ENCODE data around the gene AGFG2.
"Not testable (repeated sequence)": the region's sequence is repeated elsewhere in the genome, so short reads cannot be mapped to it uniquely, and the experiment has no call there.

The AGFG2 gene

GRCh38 chr7:100546926-100547800 is 8.2 kb downstream of the AGFG2 start:
- H3K4me3 ChIP-seq (ENCODE audit: low read depth in 1 of 2, low read length in 1 of 2): no peak overlapping the region

GRCh38 chr7:100547872-100548271 is 8.9 kb downstream of the AGFG2 start:
- H3K27ac ChIP-seq: no peak overlapping the region
- no peaks in the 10 kb centered on the region for H3K27me3 ChIP-seq
- H3K4me3 ChIP-seq (ENCODE audit: low read depth in 1 of 2, low read length in 1 of 2): no peak overlapping the region
- no peaks in the 10 kb centered on the region for H3K9me3 ChIP-seq
- H3K36me3 ChIP-seq: no peaks in the 10 kb centered on the region
- TF ChIP-seq CTCF (IDR thresholded peaks at IDR 0.05): no peak
- H3K4me1 ChIP-seq (ENCODE audit: control insufficient read depth in 1 of 2, insufficient read depth in 1 of 2, low read depth in 1 of 2, low read length in 1 of 2): peaks cover 11% of the 10 kb centered on the region in 2 experiments

More at GRCh38 chr7:100546926-100547800, 8.2 kb downstream of the AGFG2 start:
- TF ChIP-seq CTCF (IDR thresholded peaks at IDR 0.05): no peak
- Histone ChIP-seq H3K9me3 (no peaks in the 10 kb centered on the region), H3K27ac (no peak overlapping the region), H3K36me3 (no peaks in the 10 kb centered on the region), H3K4me1 (ENCODE audit: control insufficient read depth in 1 of 2, insufficient read depth in 1 of 2, low read depth in 1 of 2, low read length in 1 of 2) (peaks cover 11% of the 10 kb centered on the region in 2 experiments), H3K27me3 (no peaks in the 10 kb centered on the region)

GRCh38 chr7:100548446-100548845 is 9.4 kb downstream of the AGFG2 start:
- H3K27me3 ChIP-seq; H3K27ac ChIP-seq; H3K4me3 ChIP-seq (ENCODE audit: low read depth in 1 of 2, low read length in 1 of 2); H3K9me3 ChIP-seq; H3K36me3 ChIP-seq: not testable (repeated sequence)
- H3K4me1 ChIP-seq (ENCODE audit: control insufficient read depth in 1 of 2, insufficient read depth in 1 of 2, low read depth in 1 of 2, low read length in 1 of 2): peaks cover 11% of the 10 kb centered on the region in 2 experiments

GRCh38 chr7:100552532-100552931 is 13.5 kb downstream of the AGFG2 start:
- no peaks in the 10 kb centered on the region for H3K27me3 ChIP-seq
- no peak overlapping the region for H3K4me3 ChIP-seq (ENCODE audit: low read depth in 1 of 2, low read length in 1 of 2)
- H3K27ac ChIP-seq: no peak overlapping the region
- no peaks in the 10 kb centered on the region for H3K9me3 ChIP-seq
- peaks cover 11 to 18% of the 10 kb centered on the region in 2 experiments for H3K4me1 ChIP-seq (ENCODE audit: control insufficient read depth in 1 of 2, insufficient read depth in 1 of 2, low read depth in 1 of 2, low read length in 1 of 2)
- no peak for TF ChIP-seq CTCF (IDR thresholded peaks at IDR 0.05)
- H3K36me3 ChIP-seq: no peaks in the 10 kb centered on the region

GRCh38 chr7:100553032-100553431 is 14.0 kb downstream of the AGFG2 start:
- no peak overlapping the region for H3K27ac ChIP-seq
- no peak for TF ChIP-seq CTCF (IDR thresholded peaks at IDR 0.05)
- peaks cover 8 to 18% of the 10 kb centered on the region in 2 experiments for H3K4me1 ChIP-seq (ENCODE audit: control insufficient read depth in 1 of 2, insufficient read depth in 1 of 2, low read depth in 1 of 2, low read length in 1 of 2)
- H3K4me3 ChIP-seq (ENCODE audit: low read depth in 1 of 2, low read length in 1 of 2): no peak overlapping the region
- H3K36me3 ChIP-seq: no peaks in the 10 kb centered on the region
- no peaks in the 10 kb centered on the region for H3K27me3 ChIP-seq
- H3K9me3 ChIP-seq: no peaks in the 10 kb centered on the region

- peaks cover 0 to 7% of the 10 kb centered on the region in 2 experiments for H3K4me1 ChIP-seq (ENCODE audit: control insufficient read depth in 1 of 2, insufficient read depth in 1 of 2, low read depth in 1 of 2, low read length in 1 of 2)
- H3K27me3 ChIP-seq: no peaks in the 10 kb centered on the region
- H3K9me3 ChIP-seq: no peaks in the 10 kb centered on the region
- H3K27ac ChIP-seq: no peak overlapping the region
- H3K4me3 ChIP-seq (ENCODE audit: low read depth in 1 of 2, low read length in 1 of 2): no peak overlapping the region
- no peak for TF ChIP-seq CTCF (IDR thresholded peaks at IDR 0.05)
- H3K36me3 ChIP-seq: no peaks in the 10 kb centered on the region
These were observed 16.7 kb downstream of the AGFG2 start for GRCh38 chr7:100555701-100556100.
